Endometrial microvascular endothelial cells (primary cell): ENCODE measurements around the gene CCR4. TPM values are rescaled to one million over a fixed set of nuclear protein-coding genes. Genes with fewer than 3 reads are reported as not detected.
"Not testable (repeated sequence)": the region's sequence is repeated elsewhere in the genome, so short reads cannot be mapped to it uniquely, and the experiment has no call there.

Source experiments
- in situ Hi-C: cut with HindIII; loops from 2 replicates; pipeline ENCODE4 v1.10.0; 2017; ENCODE audit warnings: low sequenced_read_pairs, low pct_unique_long_range_greater_than_20kb; ENCODE audit errors: inconsistent ontology term
- total RNA-seq: library from RNA; depleted of rRNA; stranded (reverse); fragments of >200 nt; gene quantifications from one replicate; pipeline ENCODE4 v1.2.3, GENCODE V29; 2015; ENCODE audit errors: inconsistent ontology term

The CCR4 gene
- total RNA-seq, 1 donor from 2014 or later, result 5.4 TPM

DNA sequence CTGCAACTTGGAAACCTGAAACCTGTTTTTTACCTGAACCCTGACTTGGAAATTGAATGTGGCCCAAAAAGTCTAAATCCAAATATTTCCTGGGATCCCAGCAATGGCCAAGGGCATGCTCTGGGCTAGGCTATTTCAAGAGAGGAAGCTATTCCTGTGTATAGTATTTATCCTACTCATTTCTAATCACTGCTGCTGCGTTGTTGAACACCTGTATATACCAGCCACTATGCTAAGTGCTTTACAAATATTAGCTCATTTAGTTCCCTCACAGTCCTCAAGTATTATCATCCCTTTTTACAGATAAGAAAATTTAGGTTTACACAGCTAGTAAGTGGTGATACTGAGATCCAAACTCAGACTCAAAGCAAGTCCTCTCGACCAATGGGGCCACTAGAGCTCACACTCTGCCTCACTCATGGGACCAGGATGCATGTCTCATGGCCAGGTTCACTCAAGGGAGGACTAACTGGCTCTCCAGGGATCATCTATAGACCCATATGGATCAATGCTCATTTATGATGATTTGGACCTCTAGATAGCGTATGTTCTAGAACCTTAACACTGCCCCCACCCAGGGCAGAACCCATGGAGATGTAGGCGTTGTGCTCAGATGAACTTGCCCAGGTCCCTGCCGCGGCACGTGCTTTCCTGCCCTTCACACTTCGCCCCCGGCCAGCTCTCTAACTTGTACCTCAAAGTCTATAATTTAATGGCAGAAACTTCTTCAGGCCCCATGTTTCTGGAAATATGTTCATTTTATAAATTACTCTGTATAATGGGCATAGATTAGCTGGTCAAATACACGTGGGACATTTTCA lies 2.6 kb upstream of the CCR4 start:
- in situ Hi-C loops, result no loop called here

- in situ Hi-C loops, result no loop called here
Observed at GRCh38 chr3:32950516-32950915, 928 bp upstream of the CCR4 start.

GRCh38 chr3:32952369-32953077 lies 1.1 kb downstream of the CCR4 start:
- in situ Hi-C loops, result no loop called here

DNA sequence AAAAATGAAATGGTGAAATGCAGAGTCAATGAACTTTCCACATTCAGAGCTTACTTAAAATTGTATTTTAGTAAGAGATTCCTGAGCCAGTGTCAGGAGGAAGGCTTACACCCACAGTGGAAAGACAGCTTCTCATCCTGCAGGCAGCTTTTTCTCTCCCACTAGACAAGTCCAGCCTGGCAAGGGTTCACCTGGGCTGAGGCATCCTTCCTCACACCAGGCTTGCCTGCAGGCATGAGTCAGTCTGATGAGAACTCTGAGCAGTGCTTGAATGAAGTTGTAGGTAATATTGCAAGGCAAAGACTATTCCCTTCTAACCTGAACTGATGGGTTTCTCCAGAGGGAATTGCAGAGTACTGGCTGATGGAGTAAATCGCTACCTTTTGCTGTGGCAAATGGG lies 3.1 kb downstream of the CCR4 start:
- in situ Hi-C loops, result no loop called here

GRCh38 chr3:32956750-32957570 lies 5.5 kb downstream of the CCR4 start:
- in situ Hi-C loops, result no loop called here

- in situ Hi-C loops, result no loop called here
Observed at GRCh38 chr3:32958509-32958908, 7.1 kb downstream of the CCR4 start.

GRCh38 chr3:32959371-32959770 lies 7.9 kb downstream of the CCR4 start:
- in situ Hi-C loops, result no loop called here

- in situ Hi-C loops, result no loop called here
Observed at GRCh38 chr3:32960404-32961170, 9.1 kb downstream of the CCR4 start.

DNA sequence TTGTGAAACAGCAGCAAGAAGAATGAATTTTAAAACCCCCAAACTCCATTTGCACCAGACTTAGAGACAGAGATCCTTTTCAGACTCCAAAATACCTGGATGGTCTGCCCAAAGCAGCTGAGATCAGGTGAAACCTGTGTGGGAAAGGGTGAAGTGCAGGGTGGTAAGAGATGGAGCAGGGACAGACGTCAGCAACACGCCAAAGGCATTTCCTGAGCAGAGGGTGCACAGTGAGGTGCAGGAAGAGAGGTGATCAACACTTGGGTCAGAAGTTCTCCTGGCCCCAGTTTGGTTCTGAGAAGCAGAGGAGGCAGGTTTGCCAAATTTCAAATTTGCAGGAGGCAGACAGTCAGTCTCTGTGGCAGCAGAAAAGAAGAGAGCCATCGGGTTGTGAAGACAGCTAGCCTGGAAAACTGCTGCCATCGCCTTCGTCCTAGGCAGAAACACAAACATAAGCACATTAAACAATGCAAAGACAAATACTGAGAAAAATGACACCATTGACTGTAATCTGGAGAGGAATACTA lies 9.8 kb downstream of the CCR4 start:
- in situ Hi-C loops, result no loop called here

DNA sequence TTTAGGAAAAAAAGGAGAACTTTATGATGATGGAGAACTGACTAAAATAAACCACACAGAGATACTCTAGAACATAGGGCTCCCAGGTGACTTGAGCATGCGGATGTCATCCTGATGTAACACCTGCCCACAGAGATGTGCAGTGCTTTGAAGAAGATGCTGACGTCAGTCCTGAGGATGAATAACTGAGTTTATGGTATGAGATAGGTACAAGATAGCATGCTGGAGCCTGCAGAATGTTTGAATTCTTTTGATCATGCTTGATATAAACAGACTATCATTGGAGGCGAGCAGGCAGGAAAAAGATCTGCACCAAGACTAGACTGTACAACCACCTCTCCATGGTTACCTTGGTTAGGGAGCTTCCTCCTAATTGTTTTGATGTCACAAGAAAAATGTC lies 12.4 kb downstream of the CCR4 start:
- in situ Hi-C loops, result no loop called here

DNA sequence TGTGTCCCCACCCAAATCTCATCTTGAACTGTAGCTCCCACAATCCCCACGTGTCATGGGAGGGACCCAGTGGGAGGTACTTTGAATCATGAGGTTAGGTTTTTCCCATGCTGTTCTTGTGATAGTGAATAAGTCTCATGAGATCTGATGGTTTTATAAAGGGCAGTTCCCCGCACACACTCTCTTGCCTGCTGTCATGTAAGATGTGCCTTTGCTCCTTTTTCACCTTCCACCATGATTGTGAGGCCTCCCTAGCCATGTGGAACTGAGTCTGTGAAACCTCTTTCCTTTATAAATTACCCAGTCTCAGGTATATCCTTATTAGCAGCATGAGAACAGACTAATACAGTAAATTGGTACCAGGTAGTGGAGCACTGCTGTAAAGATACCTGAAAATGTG lies 13.3 kb downstream of the CCR4 start:
- in situ Hi-C loops, result not testable (repeated sequence)

DNA sequence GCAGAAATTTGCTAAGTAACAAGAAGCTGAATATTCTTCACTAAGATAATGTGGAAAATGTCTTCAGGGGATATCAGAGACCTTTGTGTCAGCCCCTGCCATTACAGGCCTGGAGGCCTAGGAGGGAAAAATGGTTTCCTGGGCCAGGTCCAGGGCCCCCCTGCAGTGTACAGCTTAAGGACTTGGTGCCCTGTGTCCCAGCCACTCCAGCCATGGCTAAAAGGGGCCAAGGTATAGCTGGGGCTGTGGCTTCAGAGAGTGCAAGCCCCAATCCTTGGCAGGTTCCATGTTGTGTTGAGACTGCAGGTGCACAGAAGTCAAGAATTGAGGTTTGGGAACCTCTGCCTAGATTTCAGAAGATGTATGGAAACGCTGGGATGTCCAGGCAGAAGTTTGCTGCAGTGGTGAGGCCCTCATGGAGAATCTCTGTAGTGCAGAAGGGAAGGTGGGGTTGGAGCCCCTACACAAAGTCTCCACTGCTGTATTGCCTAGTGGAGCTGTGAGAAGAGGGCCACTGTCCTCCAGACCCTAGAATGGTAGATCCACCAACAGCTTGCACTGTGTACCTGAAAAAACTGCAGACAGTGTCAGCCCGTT lies 14.3 kb downstream of the CCR4 start:
- in situ Hi-C loops, result not testable (repeated sequence)

GRCh38 chr3:32966627-32967026 lies 15.2 kb downstream of the CCR4 start:
- in situ Hi-C loops, result not testable (repeated sequence)

DNA sequence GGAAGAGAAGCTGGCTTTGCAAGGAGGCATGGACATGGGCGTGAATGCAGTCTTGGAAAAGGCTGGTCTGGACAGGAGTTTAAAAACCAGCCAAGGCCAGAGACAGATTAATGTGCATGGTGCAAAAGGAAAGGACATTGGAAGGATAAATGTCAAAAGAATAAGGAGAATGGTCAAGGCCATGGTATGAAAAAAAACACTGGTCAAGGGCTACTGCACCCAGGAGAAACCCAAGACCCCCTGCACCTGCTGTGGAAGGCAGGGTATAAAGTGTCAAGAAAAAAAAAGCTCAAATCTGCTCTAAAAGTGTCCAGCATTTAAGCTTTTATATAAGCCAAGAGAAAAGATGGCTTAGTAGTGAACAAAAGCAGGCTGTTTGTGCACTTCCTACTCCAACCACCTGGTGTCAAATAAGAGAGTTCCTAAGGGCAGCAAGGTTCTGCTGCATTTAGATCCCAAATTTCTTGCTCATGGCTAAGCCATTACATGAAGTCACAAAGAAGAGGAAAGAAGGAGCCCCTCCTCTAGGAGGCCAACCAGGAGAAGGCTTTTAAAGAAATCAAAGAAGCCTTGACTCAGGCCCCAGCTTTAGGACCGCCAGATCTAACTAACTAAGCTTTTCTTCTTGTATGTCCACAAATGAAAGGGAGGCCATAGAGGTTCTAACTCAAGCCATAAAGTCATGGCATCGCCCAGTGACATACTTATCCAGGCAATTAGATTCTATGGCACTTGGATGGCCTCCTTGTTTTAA lies 16.9 kb downstream of the CCR4 start:
- in situ Hi-C loops, result no loop called here

DNA sequence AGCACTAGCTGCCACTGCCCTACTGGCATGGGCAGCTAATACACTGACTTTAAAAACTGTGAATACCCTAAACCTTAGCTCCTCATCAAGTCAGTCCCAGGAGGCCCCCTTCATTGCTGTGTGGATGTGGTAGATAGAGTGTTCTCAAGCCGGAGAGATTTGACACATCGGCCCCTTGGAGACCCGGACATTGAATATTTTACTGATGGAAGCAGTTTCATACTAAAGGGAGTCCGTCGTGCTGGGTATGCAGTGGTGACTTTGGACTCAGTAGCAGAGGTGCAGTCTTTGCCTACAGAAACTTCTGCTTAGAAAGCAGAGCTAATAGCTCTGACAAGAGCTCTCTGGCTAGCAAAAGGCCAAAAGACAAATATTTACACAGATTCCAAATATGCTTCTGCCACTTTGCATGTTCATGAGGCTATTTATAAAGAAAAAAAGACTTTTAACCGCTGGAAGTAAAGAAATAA lies 17.5 kb downstream of the CCR4 start:
- in situ Hi-C loops, result no loop called here

- in situ Hi-C loops, result no loop called here
Observed at GRCh38 chr3:32969656-32970055, 18.2 kb downstream of the CCR4 start.

DNA sequence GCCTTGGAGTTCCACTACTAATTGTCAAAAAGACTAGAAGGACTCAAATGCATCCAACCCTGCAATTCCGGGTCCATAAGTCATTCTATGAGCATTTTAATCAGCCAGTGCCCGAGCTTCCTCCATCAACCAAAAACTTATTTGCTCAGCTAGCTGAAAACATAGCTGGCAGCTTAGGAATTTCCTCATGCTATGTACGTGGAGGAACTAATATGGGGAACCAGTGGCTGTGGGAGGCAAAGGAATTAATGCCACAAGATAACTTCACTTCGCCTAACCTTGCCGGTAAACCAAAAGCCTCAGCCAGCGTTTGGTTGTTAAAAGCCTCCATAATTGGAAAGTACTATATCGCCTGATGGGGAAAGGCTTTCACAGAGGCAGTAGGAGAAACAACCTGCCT lies 19.8 kb downstream of the CCR4 start:
- in situ Hi-C loops, result not testable (repeated sequence)
